ENCODE results near the gene RUNDC1. TPM values are rescaled to one million over a fixed set of nuclear protein-coding genes. Genes with fewer than 3 reads are reported as not detected.
A peak's percentile ranks its signal among the peaks of the same experiment; 100 is the strongest.

Gene RUNDC1
- total RNA-seq, 6 experiments from 2014 or later = 3.6 to 5.1 (median 4.6) TPM

DNA sequence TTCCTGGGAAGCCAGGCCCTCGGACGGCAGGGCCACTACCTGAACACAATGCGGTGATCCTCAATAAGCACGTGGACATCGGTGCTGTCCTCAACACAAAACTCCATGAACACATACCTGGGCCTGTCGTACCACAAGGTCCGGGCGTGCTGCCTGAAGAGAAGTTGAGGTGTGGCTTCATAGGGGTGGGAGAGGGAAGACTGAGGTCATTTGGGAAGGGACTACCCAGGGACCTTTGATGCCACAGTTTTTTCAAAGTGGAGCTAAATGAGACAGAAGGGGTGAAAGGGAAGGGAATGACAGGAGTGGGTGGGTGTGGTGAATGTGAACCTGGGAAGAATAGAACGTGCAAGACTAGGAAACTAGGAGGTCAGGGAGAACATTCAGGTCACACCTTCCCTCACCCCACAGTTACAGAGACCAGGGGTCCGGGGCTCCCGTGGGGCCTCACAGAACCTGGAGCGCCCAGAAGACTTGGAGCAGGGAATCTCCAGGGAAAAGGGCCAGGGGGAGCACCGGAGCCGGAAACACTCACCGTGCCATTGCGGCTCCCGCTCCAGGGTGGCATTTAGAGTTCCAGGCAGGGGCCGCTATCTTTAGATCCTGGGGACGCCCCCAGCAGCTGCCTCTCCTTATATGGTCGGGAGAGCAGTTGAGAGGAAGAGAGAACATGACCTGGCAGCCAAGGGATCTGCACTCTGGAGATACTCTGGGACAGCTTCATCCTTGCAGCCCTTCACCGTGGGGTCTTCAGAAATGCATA, 673 bp upstream of the RUNDC1 start, which contains the start of gene PTGES3L:
TSS of gene PTGES3L (minus strand) at position 570 of the 763 bp plus-strand sequence. CDS start at position 543, 27 bp downstream.
- H3K27ac ChIP-seq = peak within 1 kb of the TSS; percentile 40 to 82 (median 77)
- DNase-seq (no peak), ATAC-seq (peak in 3 of 4 donors; percentile 4 to 17 (median 10))
- no peaks in the 10 kb centered on the region for H3K36me3 ChIP-seq
- intact Hi-C loops (cut with DNase I) = no loop called here
- 63% methylated on average over 8 of the region's 21 CpGs for WGBS (ENCODE audit: insufficient coverage, low coverage, low lambda C conversion rate, missing lambda C conversion rate)
- peaks cover 0 to 18% (median 6%) of the 10 kb centered on the region in 4 donors for H3K4me1 ChIP-seq
- no peaks in the 10 kb centered on the region for H3K27me3 ChIP-seq
- peak within 1 kb of the TSS; percentile 94 to 97 (median 97) for H3K4me3 ChIP-seq
- no peaks in the 10 kb centered on the region for H3K9me3 ChIP-seq
- TF ChIP-seq POLR2A (IDR thresholded peaks at IDR 0.05) (no peak), CTCF (IDR thresholded peaks at IDR 0.05) (no peak)

DNA sequence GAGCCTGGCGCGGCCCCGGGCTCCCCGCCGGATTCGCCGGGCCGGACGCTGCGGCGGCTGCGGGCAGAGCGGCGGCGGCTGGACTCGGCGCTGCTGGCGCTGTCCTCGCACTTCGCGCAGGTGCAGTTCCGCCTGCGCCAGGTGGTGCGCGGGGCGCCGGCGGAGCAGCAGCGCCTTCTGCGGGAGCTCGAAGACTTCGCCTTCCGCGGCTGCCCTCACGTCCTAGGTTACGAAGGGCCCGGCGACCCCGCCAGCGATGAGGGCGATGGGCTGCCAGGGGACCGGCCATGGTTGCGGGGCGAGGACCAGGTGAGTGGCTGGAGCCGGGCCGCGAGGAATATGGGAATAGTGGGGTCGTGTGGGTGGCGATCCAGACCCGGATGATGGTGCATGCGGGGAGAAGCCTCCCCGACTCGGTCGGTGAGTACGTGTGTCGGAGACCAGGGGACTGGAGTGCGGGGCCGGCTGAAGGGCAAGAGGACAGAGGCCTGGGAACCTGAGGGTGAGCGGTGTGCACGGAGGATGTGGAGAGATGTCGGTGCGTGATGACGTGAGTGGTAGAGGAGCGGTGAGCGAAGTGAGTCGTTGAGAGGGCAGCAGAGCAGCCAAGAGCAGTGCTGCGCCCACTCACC, 517 bp downstream of the RUNDC1 start:
- intact Hi-C loops (cut with DNase I) = no loop called here
- TF ChIP-seq CTCF (IDR thresholded peaks at IDR 0.05) (peak in 2 of 4 donors; percentile 13 to 21), POLR2A (IDR thresholded peaks at IDR 0.05) (peak; percentile 22)
- no peaks in the 10 kb centered on the region for H3K9me3 ChIP-seq
- ATAC-seq = peak; percentile 65 to 82 (median 78)
- H3K36me3 ChIP-seq = no peaks in the 10 kb centered on the region
- WGBS (ENCODE audit: insufficient coverage, low coverage, low lambda C conversion rate, missing lambda C conversion rate) = 0% methylated on average over 17 of the region's 67 CpGs
- no peaks in the 10 kb centered on the region for H3K27me3 ChIP-seq
- H3K4me3 ChIP-seq = peak overlapping the region; percentile 94 to 97 (median 97)
- DNase-seq = peak; percentile 51 to 66 (median 59)
- H3K4me1 ChIP-seq = peaks cover 0 to 18% (median 6%) of the 10 kb centered on the region in 4 donors
- peak overlapping the region; percentile 40 to 82 (median 77) for H3K27ac ChIP-seq

- Histone ChIP-seq H3K36me3 (peaks cover 0 to 7% (median 1%) of the 10 kb centered on the region in 4 donors), H3K4me3 (no peak overlapping the region), H3K9me3 (no peaks in the 10 kb centered on the region), H3K27me3 (no peaks in the 10 kb centered on the region), H3K4me1 (peaks cover 0 to 18% (median 6%) of the 10 kb centered on the region in 4 donors), H3K27ac (no peak overlapping the region)
- intact Hi-C loops (cut with DNase I) = no loop called here
- TF ChIP-seq CTCF (IDR thresholded peaks at IDR 0.05) (no peak), POLR2A (IDR thresholded peaks at IDR 0.05) (no peak)
- DNase-seq (no peak), ATAC-seq (no peak)
Measured at GRCh38 chr17:42982266-42982665, 1.9 kb downstream of the RUNDC1 start.

DNA sequence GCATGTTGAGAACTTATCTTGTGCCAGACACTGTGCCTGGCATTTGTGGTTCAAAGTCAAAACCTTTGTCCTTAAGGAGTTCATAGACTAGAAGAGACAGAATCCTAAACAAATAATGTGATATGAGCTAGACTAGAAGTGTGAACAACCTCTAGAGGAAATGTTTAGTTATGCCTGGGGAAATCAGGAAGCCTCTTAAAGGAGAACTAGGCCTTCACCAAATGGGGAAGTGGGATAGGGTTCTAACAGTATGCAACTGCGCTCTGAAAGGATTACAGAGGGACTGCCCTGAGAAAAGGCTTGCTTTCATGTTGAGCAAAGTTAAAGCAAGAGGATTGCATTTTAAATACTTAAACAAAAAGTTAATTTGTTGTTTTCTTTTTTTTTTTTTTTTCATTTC, 4.9 kb downstream of the RUNDC1 start:
- TF ChIP-seq POLR2A (IDR thresholded peaks at IDR 0.05) = no peak
- no peak for TF ChIP-seq CTCF (IDR thresholded peaks at IDR 0.05)
- no peak for DNase-seq
- WGBS (ENCODE audit: insufficient coverage, low coverage, low lambda C conversion rate, missing lambda C conversion rate) = 50% methylated on average over 1 of the region's 1 CpG
- Histone ChIP-seq H3K4me1 (peaks cover 0 to 13% (median 6%) of the 10 kb centered on the region in 4 donors), H3K36me3 (peaks cover 0 to 36% (median 12%) of the 10 kb centered on the region in 4 donors), H3K27ac (no peak overlapping the region), H3K4me3 (no peak overlapping the region), H3K9me3 (no peaks in the 10 kb centered on the region), H3K27me3 (no peaks in the 10 kb centered on the region)
- intact Hi-C loops (cut with DNase I) = no loop called here
- ATAC-seq = peak in 3 of 4 donors; percentile 9 to 47 (median 15)

All from right lobe of liver (tissue), 6 donors.